ENCODE measurements around the gene RAC3.
A peak's percentile ranks its signal among the peaks of the same experiment; 100 is the strongest.

The RAC3 gene

GRCh38 chr17:82050761-82051641 lies 19.5 kb downstream of the RAC3 start:
- peak overlapping the region; percentile 79 for H3K4me3 ChIP-seq (ENCODE audit: low read length)
- no peak for TF ChIP-seq CTCF (conservative IDR thresholded peaks at IDR 0.05; ENCODE audit: low read depth, low read length)
- DNase-seq (ENCODE audit: low read depth) = no peak

- DNase-seq (ENCODE audit: low read depth) = no peak
- H3K4me3 ChIP-seq (ENCODE audit: low read length) = peak within 1 kb of the TSS; percentile 79
- no peak for TF ChIP-seq CTCF (conservative IDR thresholded peaks at IDR 0.05; ENCODE audit: low read depth, low read length)
These were observed 20.5 kb downstream of the RAC3 start, which contains the start of the genes GPS1 and RFNG for GRCh38 chr17:82051776-82052637. TSS of gene GPS1 (plus strand) at chr17:82051898. CDS start at chr17:82051932, 34 bp downstream. TSS of gene RFNG (minus strand) at chr17:82051811. CDS start at chr17:82051766, 45 bp downstream.

- no peak for TF ChIP-seq CTCF (conservative IDR thresholded peaks at IDR 0.05; ENCODE audit: low read depth, low read length)
- H3K4me3 ChIP-seq (ENCODE audit: low read length) = peak overlapping the region; percentile 79
- no peak for DNase-seq (ENCODE audit: low read depth)
These were observed 21.2 kb downstream of the RAC3 start for GRCh38 chr17:82052638-82053059.

- H3K4me3 ChIP-seq (ENCODE audit: low read length) = peak overlapping the region; percentile 79
- no peak for TF ChIP-seq CTCF (conservative IDR thresholded peaks at IDR 0.05; ENCODE audit: low read depth, low read length)
- DNase-seq (ENCODE audit: low read depth) = no peak
These were observed 21.7 kb downstream of the RAC3 start for GRCh38 chr17:82053130-82053529.

- no peak for TF ChIP-seq CTCF (conservative IDR thresholded peaks at IDR 0.05; ENCODE audit: low read depth, low read length)
- H3K4me3 ChIP-seq (ENCODE audit: low read length) = no peak overlapping the region
- no peak for DNase-seq (ENCODE audit: low read depth)
These were observed 22.2 kb downstream of the RAC3 start for GRCh38 chr17:82053556-82054263.

- H3K4me3 ChIP-seq (ENCODE audit: low read length) = no peak overlapping the region
- TF ChIP-seq CTCF (conservative IDR thresholded peaks at IDR 0.05; ENCODE audit: low read depth, low read length) = no peak
- DNase-seq (ENCODE audit: low read depth) = no peak
These were observed 23.0 kb downstream of the RAC3 start for GRCh38 chr17:82054351-82055022.

Data from retinal pigment epithelial cell (primary cell).